GM12891 (cell line): ENCODE measurements around the gene PAFAH1B2.

ENCODE experiments used
- PAX5 ChIP-seq: IDR thresholded peaks from 2 replicates; pipeline ENCODE4 v1.6.1; 2011; ENCODE audit warnings: low read length, moderate library complexity, mild to moderate bottlenecking; ENCODE audit not compliant: insufficient read depth, severe bottlenecking
- POLR2A ChIP-seq: IDR thresholded peaks from 2 replicates; pipeline ENCODE4 v1.6.1; 2011; ENCODE audit warnings: low read depth, low read length, control low read depth
- POLR2AphosphoS5 ChIP-seq: IDR thresholded peaks from 2 replicates; pipeline ENCODE4 v1.6.1; 2011; ENCODE audit warnings: low read depth, low read length, control low read depth
- TAF1 ChIP-seq: IDR thresholded peaks from 2 replicates; pipeline ENCODE4 v1.6.1; 2011; ENCODE audit warnings: low read depth, low read length, control low read depth

DNA sequence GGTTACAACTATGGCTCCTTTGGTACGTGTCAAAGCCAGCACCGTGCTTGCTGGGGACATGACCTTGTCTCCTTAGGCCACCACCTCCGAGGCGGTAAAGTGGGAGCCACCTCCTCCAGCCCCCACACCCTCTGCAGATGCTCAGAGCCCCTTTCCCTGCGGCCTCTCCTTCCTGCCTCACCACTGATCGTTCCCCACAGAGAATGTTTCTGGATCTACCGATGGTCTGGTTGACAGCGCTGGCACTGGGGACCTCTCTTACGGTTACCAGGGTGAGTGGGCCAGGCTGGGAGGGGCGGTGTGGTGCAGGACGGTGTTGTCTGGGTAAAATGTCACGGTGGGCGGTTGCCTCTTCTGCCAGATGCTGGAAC, 43.3 kb downstream of the PAFAH1B2 start:
- TF ChIP-seq POLR2A = no peak
- no peak for TF ChIP-seq POLR2AphosphoS5
- TF ChIP-seq PAX5 = no peak
- TF ChIP-seq TAF1 = no peak
